ENCODE data around the gene LAMTOR2.

GRCh38 chr1:156100205-156100995 lies 45.8 kb downstream of the LAMTOR2 start:
- TF ChIP-seq, protein P1, sequence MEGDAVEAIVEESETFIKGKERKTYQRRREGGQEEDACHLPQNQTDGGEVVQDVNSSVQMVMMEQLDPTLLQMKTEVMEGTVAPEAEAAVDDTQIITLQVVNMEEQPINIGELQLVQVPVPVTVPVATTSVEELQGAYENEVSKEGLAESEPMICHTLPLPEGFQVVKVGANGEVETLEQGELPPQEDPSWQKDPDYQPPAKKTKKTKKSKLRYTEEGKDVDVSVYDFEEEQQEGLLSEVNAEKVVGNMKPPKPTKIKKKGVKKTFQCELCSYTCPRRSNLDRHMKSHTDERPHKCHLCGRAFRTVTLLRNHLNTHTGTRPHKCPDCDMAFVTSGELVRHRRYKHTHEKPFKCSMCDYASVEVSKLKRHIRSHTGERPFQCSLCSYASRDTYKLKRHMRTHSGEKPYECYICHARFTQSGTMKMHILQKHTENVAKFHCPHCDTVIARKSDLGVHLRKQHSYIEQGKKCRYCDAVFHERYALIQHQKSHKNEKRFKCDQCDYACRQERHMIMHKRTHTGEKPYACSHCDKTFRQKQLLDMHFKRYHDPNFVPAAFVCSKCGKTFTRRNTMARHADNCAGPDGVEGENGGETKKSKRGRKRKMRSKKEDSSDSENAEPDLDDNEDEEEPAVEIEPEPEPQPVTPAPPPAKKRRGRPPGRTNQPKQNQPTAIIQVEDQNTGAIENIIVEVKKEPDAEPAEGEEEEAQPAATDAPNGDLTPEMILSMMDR (IDR thresholded peaks at IDR 0.05 in 2 of 3, conservative IDR thresholded peaks at IDR 0.05 in 1 of 3; ENCODE audit: insufficient read depth in 2 of 3, low read depth in 1 of 3, low read length in 3 of 3): no peak
- TF ChIP-seq EZH2 (IDR thresholded peaks at IDR 0.05; ENCODE audit: borderline replicate concordance, low read depth, low read length) (no peak), TBP (optimal IDR thresholded peaks at IDR 0.05; ENCODE audit: low read depth, low read length) (no peak), ETV5 (CRISPR knock-in tag; IDR thresholded peaks at IDR 0.05; ENCODE audit: low read depth) (no peak), FOS (IDR thresholded peaks at IDR 0.05; ENCODE audit: extremely low read depth, insufficient read length) (no peak), ZNF212 (CRISPR knock-in tag; IDR thresholded peaks at IDR 0.05) (no peak), E2F6 (IDR thresholded peaks at IDR 0.05; ENCODE audit: borderline replicate concordance in 1 of 2, extremely low read depth in 1 of 2, insufficient read depth in 1 of 2, insufficient read length in 1 of 2, low read depth in 1 of 2, low read length in 1 of 2, poor library complexity in 1 of 2, severe bottlenecking in 1 of 2) (no peak), EP300 (IDR thresholded peaks at IDR 0.05; ENCODE audit: low read length) (no peak), SMARCA4 (IDR thresholded peaks at IDR 0.05) (no peak), IRF2 (CRISPR knock-in tag; IDR thresholded peaks at IDR 0.05) (no peak), CHD2 (IDR thresholded peaks at IDR 0.05; ENCODE audit: low read depth, low read length) (no peak), PYGO2 (tag; IDR thresholded peaks at IDR 0.05) (no peak), POLR2A (conservative IDR thresholded peaks at IDR 0.05) (no peak)
